NCI-H2196 treated with DMSO at 0.1 percent for 48 hours (cell line): ENCODE results near the gene C4orf50.
A peak's percentile ranks its signal among the peaks of the same experiment; 100 is the strongest.

Experiments used
- DNase-seq: peaks from one replicate; lab custom pipeline; 2025; ENCODE audit not compliant: unreplicated experiment; lab: John Stamatoyannopoulos, UW

Gene C4orf50

GRCh38 chr4:6044276-6044675 lies 26.0 kb upstream of the C4orf50 start:
- DNase-seq, result no peak

DNA sequence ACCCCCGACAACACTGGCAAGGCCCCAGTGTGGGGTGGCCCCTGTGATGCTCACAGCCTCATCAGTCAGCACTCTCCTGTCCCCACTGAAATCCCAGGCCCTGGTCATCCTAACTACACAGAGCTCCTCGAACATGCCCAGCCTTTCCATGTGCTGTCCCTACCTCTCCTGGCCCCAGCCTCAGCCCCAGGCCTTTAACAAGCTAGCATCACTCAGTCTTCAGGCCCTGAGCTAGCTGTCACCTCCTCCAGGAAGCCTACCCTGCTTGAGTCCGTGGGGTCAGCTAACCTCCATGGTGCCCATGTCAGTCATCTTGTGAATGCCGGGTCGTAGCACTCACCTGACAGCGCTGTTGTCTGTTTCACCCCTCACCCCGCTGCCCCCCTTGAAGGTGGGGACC lies 25.6 kb upstream of the C4orf50 start:
- DNase-seq, result no peak

DNA sequence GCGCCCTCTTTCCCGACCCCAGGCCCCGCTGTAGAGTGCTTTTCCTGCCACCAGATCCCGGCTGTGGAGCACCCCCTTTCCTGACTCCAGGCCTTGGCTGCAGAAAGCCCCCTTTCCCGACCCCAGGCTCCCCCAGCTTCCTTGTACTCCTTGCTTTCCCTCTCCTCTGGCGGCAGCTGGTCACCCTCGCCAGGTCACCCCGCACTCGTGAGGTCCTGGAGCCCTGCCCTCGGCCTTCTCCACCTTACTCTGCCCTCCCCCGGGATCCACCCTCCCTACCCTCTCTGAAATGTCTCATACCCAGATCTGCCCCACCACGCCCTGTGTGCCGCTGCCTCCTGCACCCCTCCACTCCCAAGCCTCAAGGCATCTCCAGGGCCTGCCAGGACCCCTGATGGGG lies 25.0 kb upstream of the C4orf50 start:
- DNase-seq, result no peak

- no peak for DNase-seq
Measured at GRCh38 chr4:6042293-6043063, 24.2 kb upstream of the C4orf50 start.

DNA sequence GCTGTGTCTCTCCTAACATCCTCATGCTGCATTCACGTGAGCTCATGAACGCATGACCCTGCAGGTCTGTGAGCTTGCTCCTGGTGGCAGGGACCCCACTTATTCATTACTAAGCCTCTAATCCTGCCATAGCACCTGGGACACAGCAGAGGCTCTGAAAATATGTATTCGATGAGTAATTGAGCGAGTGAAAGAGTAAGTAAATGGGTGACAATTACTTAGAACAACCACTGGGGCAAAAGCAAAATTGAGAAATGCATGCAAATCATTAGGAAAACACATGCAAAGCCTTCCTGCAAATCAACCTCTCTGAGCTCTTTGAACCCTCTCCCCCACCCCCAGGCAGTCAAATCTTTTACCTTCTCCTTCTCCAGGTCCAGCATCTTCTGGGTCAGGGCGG lies 23.6 kb upstream of the C4orf50 start:
- DNase-seq, result no peak

- DNase-seq, result no peak
Measured at GRCh38 chr4:6038711-6039110, 20.5 kb upstream of the C4orf50 start.

DNA sequence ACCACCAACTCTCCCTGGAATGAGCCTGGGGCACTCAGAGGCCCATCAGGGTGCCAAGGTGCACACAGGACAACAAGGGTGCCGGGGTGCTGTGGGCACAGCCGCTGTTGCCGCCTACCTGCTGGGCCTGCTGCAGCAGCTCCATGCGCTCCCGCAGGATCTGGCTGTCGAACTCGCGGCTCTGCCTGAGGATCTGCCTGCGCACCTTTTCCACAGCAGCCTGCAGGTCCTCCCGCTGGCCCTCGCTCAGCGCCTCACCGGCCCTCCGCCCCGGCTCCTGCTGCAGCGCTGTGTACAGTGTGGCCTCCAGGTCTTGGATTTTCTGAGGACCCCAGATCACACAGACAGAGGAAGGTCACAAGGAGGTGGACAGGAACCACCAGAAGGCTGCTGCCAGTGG lies 17.6 kb upstream of the C4orf50 start:
- DNase-seq, result no peak

GRCh38 chr4:6033381-6033780 lies 15.2 kb upstream of the C4orf50 start:
- no peak for DNase-seq

GRCh38 chr4:6032249-6033244 lies 14.3 kb upstream of the C4orf50 start:
- DNase-seq, result peak; percentile 73

GRCh38 chr4:6031846-6032245 lies 13.6 kb upstream of the C4orf50 start:
- DNase-seq, result no peak

- no peak for DNase-seq
Measured at GRCh38 chr4:6030679-6031078, 12.4 kb upstream of the C4orf50 start.

- DNase-seq, result no peak
Measured at GRCh38 chr4:6029254-6029653, 11.0 kb upstream of the C4orf50 start.

DNA sequence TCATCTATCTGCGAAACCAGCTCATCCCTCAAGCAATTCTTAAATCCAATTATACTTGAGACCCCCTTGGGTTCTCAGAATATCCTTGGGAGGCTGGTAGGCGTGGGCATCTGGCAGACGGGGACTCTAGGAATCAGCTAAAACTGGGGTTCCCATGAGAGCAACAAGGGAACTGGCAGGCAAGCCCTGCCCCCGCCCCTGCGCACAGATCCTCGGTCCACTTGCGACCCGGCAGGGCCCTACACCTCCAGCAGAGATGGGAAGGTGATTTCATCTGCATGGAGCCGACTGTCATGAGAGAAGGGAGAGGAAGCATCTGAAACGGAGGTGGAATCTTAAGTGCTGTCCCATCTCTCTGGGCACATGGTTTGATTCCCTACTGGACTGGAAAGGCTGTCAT lies 9.9 kb upstream of the C4orf50 start:
- no peak for DNase-seq

- DNase-seq, result no peak
Measured at GRCh38 chr4:6027392-6027791, 9.2 kb upstream of the C4orf50 start.

DNA sequence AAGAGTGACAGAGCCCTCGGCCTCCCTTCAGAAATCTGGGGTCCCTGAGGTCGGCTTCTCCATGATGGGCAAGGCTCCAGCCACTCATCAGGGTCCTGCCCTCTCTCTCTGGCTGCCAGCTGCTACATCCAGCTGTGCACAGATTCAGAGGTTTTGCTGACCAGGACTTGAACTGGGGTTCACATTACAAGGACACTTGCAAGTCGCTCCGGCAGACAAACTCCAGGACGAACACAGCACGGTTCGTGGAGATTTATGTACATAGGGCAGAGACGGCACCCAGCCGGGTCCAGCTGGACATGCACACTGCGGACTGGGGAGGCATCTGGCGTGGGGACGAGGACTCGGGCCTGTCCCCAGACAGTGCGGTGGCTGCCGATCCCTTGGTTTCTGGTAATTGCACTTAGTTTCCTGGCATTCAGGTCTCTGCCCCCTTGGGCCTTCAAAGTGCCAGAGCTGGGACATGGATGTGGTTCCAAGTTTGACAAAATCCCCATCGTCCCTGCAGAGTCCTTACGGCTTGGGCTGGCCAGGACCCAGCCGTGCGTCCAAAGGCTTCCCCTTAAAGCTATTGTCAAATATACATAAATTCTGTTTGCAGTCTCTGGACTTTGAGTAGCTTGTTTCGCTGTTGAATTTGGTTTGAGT lies 6.2 kb upstream of the C4orf50 start:
- DNase-seq, result no peak

GRCh38 chr4:6023731-6024130 lies 5.5 kb upstream of the C4orf50 start:
- no peak for DNase-seq

DNA sequence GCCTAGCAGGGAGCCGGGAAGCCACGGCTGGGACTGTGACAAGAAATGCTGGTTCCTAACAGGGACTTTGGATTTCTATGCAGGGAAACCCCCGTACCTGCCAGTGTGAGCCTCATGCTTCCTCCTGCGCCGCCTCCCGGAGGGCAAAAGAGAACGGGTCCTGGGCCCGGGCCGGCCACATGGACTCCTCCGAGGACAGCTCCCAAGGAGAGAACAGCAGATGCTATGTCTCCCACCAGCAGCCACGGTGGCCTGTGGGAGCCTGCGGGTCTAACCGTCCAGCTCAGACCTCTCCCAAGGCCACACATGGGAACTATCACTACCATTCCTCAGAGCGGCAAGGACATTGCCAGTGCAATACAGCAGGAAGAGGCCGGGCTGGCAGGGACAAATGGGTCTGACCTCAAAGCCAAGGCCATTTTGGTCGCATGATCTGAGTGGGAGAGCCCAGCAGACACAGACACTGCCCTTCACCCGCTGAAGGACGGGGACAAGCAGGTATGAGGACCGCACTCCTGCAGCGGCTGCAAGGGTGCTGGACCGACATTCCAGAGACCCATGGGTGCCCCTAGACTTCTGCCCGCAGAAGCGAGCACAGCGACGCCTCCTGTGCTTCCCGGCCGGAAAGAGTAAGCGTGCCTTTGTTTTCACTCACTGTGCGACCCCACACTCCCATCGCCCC lies 4.5 kb upstream of the C4orf50 start:
- no peak for DNase-seq

GRCh38 chr4:6021831-6022606 lies 3.8 kb upstream of the C4orf50 start:
- no peak for DNase-seq

- DNase-seq, result no peak
Measured at GRCh38 chr4:6020613-6021012, 2.4 kb upstream of the C4orf50 start.
